Activated naive CD8-positive, alpha-beta T cell treated with anti-CD3 and anti-CD28 coated beads, Interleukin-2, amount 10 ng/mL, durations not matched to agents 7 days and 5 days (primary cell): Measurements from ENCODE around the gene GCHFR. TPM values are rescaled to one million over a fixed set of nuclear protein-coding genes. Genes with fewer than 3 reads are reported as not detected.

Source experiments
- ATAC-seq: fragments of 150-1000 bp; cut with Tn5 transposase; one replicate; pipeline ENCODE4 v1.10.0; 2021; ENCODE audit warnings: low read depth, moderate library complexity
- POLR2A ChIA-PET: fragments of 350-600 bp; sonication (Branson Sonifier 250); formaldehyde crosslinking; loops from one replicate; lab custom pipeline; 2021; ENCODE audit warnings: antibody characterized with exemption; lab: Charles Lee
- DNase-seq: peaks from one replicate; pipeline ENCODE4 v3.0.0; 2021
- H3K27ac Mint-ChIP-seq: one replicate; pipeline ENCODE4 v1.8.0; 2022; ENCODE audit warnings: mild to moderate bottlenecking, mixed read lengths
- H3K27me3 Mint-ChIP-seq: one replicate; pipeline ENCODE4 v1.8.0; 2022; ENCODE audit warnings: mild to moderate bottlenecking, moderate library complexity, mixed read lengths
- H3K36me3 Mint-ChIP-seq: one replicate; pipeline ENCODE4 v1.8.0; 2021; ENCODE audit warnings: mild to moderate bottlenecking, mixed read lengths
- H3K4me1 Mint-ChIP-seq: one replicate; pipeline ENCODE4 v1.8.0; 2021; ENCODE audit warnings: mixed read lengths
- H3K4me3 Mint-ChIP-seq: one replicate; pipeline ENCODE4 v1.8.0; 2022; ENCODE audit warnings: mild to moderate bottlenecking, moderate library complexity, mixed read lengths
- H3K9me3 Mint-ChIP-seq: one replicate; pipeline ENCODE4 v1.8.0; 2021; ENCODE audit warnings: mixed read lengths
- total RNA-seq, 2 experiments: library from RNA; stranded (reverse); gene quantifications; one replicate each; pipeline ENCODE4 v1.2.3, GENCODE V29; 2021

GCHFR gene
- total RNA-seq, 2 experiments from 2014 or later: 58.2 to 61.5 TPM

GRCh38 chr15:40808861-40809450 lies 45.1 kb downstream of the GCHFR start:
- Mint-ChIP-seq H3K36me3 (peaks cover 8% of the 10 kb centered on the region), H3K27ac (no peak overlapping the region), H3K9me3 (no peaks in the 10 kb centered on the region), H3K4me1 (peaks cover 15% of the 10 kb centered on the region), H3K4me3 (peak overlapping the region; percentile 97), H3K27me3 (no peaks in the 10 kb centered on the region)
- POLR2A ChIA-PET: no interaction called here
- ATAC-seq: no peak
- DNase-seq: no peak

GRCh38 chr15:40812721-40813425 lies 49.0 kb downstream of the GCHFR start:
- Mint-ChIP-seq H3K27me3 (no peaks in the 10 kb centered on the region), H3K4me3 (no peak overlapping the region), H3K4me1 (peaks cover 10% of the 10 kb centered on the region), H3K36me3 (peaks cover 9% of the 10 kb centered on the region), H3K9me3 (no peaks in the 10 kb centered on the region), H3K27ac (no peak overlapping the region)
- DNase-seq (no peak), ATAC-seq (no peak)
- POLR2A ChIA-PET: interaction anchor here (0.6 to 1.2 kb wide), 2 partner anchors 10 to 15 kb away, joined by 3 to 4 read pairs; partner anchors contain the start of gene PPP1R14D

GRCh38 chr15:40815042-40815698 lies 51.3 kb downstream of the GCHFR start:
- peaks cover 2% of the 10 kb centered on the region for H3K4me1 Mint-ChIP-seq
- no peak overlapping the region for H3K4me3 Mint-ChIP-seq
- POLR2A ChIA-PET: interaction anchor here (0.9 kb wide), 1 partner anchor 8 kb away, joined by 3 read pairs; the partner anchor contains the start of genes DNAJC17 and ZFYVE19
- no peaks in the 10 kb centered on the region for H3K9me3 Mint-ChIP-seq
- no peak for ATAC-seq
- peaks cover 9% of the 10 kb centered on the region for H3K36me3 Mint-ChIP-seq
- no peaks in the 10 kb centered on the region for H3K27me3 Mint-ChIP-seq
- no peak overlapping the region for H3K27ac Mint-ChIP-seq
- no peak for DNase-seq

Other genes with a start within 250 kb of the GCHFR start
- gene CCDC32, start 199.0 kb upstream of the GCHFR start, total RNA-seq: 10 to 100 TPM; 26.2 to 26.8 TPM
- gene RPUSD2, start 194.8 kb upstream of the GCHFR start, total RNA-seq: 10 to 100 TPM; 15.8 to 17.7 TPM
- gene KNL1, start 169.8 kb upstream of the GCHFR start, total RNA-seq: 10 to 100 TPM; 43.8 to 46.2 TPM
- 10 to 100 TPM; 52.4 to 54.5 TPM for gene RAD51, start 68.9 kb upstream of the GCHFR start, total RNA-seq
- gene RMDN3, start 8.8 kb upstream of the GCHFR start, total RNA-seq: 10 to 100 TPM; 32.5 to 36.4 TPM
- 1 to 10 TPM; 2.4 TPM for gene C15orf62, start 5.9 kb downstream of the GCHFR start, total RNA-seq
- 10 to 100 TPM; 30.1 to 31.7 TPM for gene ZFYVE19, start 43.0 kb downstream of the GCHFR start, total RNA-seq
- 10 to 100 TPM; 45.6 to 47.2 TPM for gene DNAJC17, start 43.4 kb downstream of the GCHFR start, total RNA-seq
- gene PPP1R14D, start 64.6 kb downstream of the GCHFR start, total RNA-seq: not detected
- gene SPINT1, start 80.0 kb downstream of the GCHFR start, total RNA-seq: 1 to 10 TPM; 6.6 to 7.3 TPM
- not detected for gene RHOV, start 110.2 kb downstream of the GCHFR start, total RNA-seq
- 10 to 100 TPM; 20.1 to 21.2 TPM for gene VPS18, start 130.4 kb downstream of the GCHFR start, total RNA-seq
- under 1 TPM in 1 of 2 experiments, not detected in 1; 0.11 TPM for gene DLL4, start 165.3 kb downstream of the GCHFR start, total RNA-seq
- 10 to 100 TPM; 13.9 to 14.1 TPM for gene CHAC1, start 189.4 kb downstream of the GCHFR start, total RNA-seq